GM18508 (cell line): ENCODE measurements around the gene SCAND1.

Source experiments
- ATAC-seq: cut with Tn5 transposase; IDR thresholded peaks from one replicate; pipeline ENCODE4 v1.9.1; 2021; ENCODE audit warnings: moderate number of reproducible peaks; ENCODE audit not compliant: insufficient read depth, unreplicated experiment

SCAND1 gene

DNA sequence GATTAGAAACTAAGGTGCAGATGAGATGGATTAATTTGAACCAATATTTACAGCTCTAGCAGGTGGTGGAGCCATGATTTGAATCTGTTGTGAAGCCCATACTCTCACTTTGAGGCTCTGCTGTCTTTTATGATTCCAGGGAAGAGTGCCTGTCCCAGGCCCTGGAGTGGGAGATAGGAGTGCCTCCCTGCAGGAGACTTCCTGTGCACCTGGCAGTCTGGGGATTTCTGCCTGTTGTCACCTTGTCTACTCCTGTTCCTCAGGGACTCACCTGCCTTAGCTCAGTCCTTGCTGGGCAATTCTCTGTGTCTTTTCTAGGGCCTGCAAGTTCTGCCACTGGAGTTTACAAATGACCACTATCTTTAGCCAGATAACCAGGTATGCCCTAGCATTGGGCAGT is 46.3 kb downstream of the SCAND1 start:
- no peak for ATAC-seq

DNA sequence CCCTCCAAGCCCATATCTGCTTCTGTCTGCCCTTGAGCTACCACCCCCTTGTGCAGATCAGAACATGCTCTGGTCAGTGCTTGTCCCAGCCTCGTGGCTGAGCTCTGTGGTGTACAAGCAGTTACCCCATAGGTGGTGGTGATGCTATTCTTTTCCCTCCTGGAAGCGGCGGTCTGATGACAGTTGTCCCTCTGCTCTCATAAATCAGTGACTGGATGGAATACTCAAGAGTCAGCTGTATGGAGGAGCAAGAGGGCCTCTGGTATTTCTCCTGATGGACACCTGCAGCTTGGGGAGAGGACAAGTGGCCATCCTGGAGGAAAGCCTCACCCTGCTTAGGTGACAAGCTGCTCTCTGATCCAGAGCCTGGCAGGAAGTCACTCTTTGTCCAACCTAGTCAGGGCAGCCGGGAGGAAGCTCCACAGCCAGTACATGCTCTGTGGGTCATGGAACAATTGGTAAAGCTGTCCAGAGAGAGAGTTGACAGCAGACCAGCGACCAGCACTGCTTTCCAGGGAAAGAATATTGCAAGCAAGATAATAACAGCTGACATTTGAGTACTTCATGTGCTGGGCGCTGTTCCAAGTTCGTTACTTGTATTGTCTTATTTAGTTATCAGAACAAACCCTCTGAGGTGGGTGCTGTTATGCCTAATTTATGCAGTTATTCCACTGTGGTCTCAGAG is 47.1 kb downstream of the SCAND1 start:
- ATAC-seq, result no peak

DNA sequence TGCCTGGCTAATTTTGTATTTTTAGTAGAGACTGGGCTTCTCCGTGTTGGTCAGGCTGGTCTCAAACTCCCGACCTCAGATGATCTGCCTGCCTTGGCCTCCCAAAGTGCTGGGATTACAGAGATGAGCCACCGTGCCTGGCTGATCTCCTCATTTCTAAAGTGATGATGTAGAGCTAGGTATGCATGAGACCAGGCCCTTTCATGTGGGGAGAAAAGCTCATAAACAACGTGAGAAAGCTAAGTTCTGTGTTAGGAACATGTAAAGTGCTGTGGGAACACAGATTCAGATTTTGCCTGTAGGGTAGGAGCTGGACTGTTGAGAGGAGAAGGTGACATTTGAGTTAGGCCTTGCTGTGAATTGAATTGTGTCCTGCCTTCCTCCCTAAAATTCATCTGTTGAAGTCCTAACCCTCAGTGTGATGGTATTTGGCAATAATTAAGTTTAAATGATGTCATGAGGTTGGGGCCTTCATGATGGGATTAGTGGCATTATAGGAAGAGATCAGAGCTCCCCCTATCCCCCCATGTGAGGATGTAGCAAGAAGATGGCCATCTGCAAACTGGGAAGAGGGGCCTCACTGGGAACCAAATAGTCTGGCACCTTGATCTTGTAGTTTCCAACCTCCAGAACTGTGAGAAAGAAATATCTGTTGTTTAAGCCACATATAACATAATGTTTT is 49.2 kb downstream of the SCAND1 start:
- no peak for ATAC-seq

DNA sequence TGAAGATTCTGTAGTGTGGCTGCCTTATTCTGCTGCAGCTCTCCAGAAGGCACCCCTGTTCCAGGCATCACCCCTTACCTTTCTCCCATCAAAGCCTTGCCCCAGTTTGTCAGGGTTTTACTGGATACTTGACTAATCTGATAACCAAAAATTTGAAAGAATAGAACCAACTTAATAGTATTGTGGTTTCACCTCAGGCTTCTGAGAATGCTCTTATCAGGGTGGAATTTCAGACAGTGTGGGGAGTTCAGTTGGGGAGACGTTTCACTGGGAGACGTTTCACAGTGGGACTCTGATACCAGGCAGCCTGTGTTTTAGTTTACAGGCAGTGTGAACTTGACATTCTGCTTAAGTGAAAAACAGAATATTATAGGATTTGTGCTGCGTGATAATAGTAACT is 50.5 kb downstream of the SCAND1 start:
- no peak for ATAC-seq
